ENCODE data around the gene ATRAID.

Gene ATRAID

GRCh38 chr2:27209621-27210401, 2.0 kb upstream of the ATRAID start:
- in situ Hi-C loops (cut with MboI; ENCODE audit: low pct_unique_long_range_greater_than_20kb, low sequenced_read_pairs, unreplicated experiment), result no loop called here
- TF ChIP-seq CTCF (IDR thresholded peaks at IDR 0.05; ENCODE audit: extremely low read depth, insufficient read depth, missing control alignments), result no peak
- peak; percentile 61 for DNase-seq (ENCODE audit: low spot score)

- no peak for TF ChIP-seq CTCF (IDR thresholded peaks at IDR 0.05; ENCODE audit: extremely low read depth, insufficient read depth, missing control alignments)
- no peak for DNase-seq (ENCODE audit: low spot score)
- in situ Hi-C loops (cut with MboI; ENCODE audit: low pct_unique_long_range_greater_than_20kb, low sequenced_read_pairs, unreplicated experiment), result no loop called here
Observed at GRCh38 chr2:27211241-27211942, 449 bp upstream of the ATRAID start.

GRCh38 chr2:27212626-27213471, 1.0 kb downstream of the ATRAID start:
- DNase-seq (ENCODE audit: low spot score), result peak; percentile 66
- no peak for TF ChIP-seq CTCF (IDR thresholded peaks at IDR 0.05; ENCODE audit: extremely low read depth, insufficient read depth, missing control alignments)
- in situ Hi-C loops (cut with MboI; ENCODE audit: low pct_unique_long_range_greater_than_20kb, low sequenced_read_pairs, unreplicated experiment), result no loop called here

- in situ Hi-C loops (cut with MboI; ENCODE audit: low pct_unique_long_range_greater_than_20kb, low sequenced_read_pairs, unreplicated experiment), result no loop called here
- DNase-seq (ENCODE audit: low spot score), result no peak
- no peak for TF ChIP-seq CTCF (IDR thresholded peaks at IDR 0.05; ENCODE audit: extremely low read depth, insufficient read depth, missing control alignments)
Observed at GRCh38 chr2:27214941-27215340, 3.1 kb downstream of the ATRAID start.

- no peak for TF ChIP-seq CTCF (IDR thresholded peaks at IDR 0.05; ENCODE audit: extremely low read depth, insufficient read depth, missing control alignments)
- DNase-seq (ENCODE audit: low spot score), result no peak
- in situ Hi-C loops (cut with MboI; ENCODE audit: low pct_unique_long_range_greater_than_20kb, low sequenced_read_pairs, unreplicated experiment), result no loop called here
Observed at GRCh38 chr2:27216416-27217137, 4.7 kb downstream of the ATRAID start.
